GM12878 (cell line): ENCODE results near the gene PCDHA1. TPM values are rescaled to one million over a fixed set of nuclear protein-coding genes. Genes with fewer than 3 reads are reported as not detected.

Experiments used
- ATAC-seq: fragments of 200-7000 bp; cut with Tn5 transposase; 3 replicates; pipeline ENCODE4 v1.9.1; 2020; ENCODE audit warnings: mild to moderate bottlenecking, moderate library complexity
- BruUV-seq: library from RNA; stranded (reverse); fragments of 400-500 nt; replicated peaks from 2 replicates; lab custom pipeline; 2021; lab: Mats Ljungman, UMichigan
- CTCF ChIA-PET: fragments of 300-600 bp; sonication (Branson Sonifier 250); formaldehyde crosslinking; extraction: SDS; loops from one replicate; lab custom pipeline; 2021; ENCODE audit warnings: inconsistent platforms; lab: Yijun Ruan, JAX
- POLR2A ChIA-PET: fragments of 350-600 bp; formaldehyde crosslinking; extraction: SDS; loops from one replicate; lab custom pipeline; 2021; ENCODE audit warnings: inconsistent platforms; lab: Charles Lee
- RAD21 ChIA-PET: fragments of 300-600 bp; sonication (Branson Sonifier 250); formaldehyde crosslinking; loops from one replicate; lab custom pipeline; 2023; ENCODE audit warnings: antibody characterized with exemption; ENCODE audit not compliant: unreplicated experiment; lab: Charles Lee
- SMC1A ChIA-PET: fragments of 300-600 bp; sonication (Branson Sonifier 250); formaldehyde crosslinking; loops from one replicate; lab custom pipeline; 2023; ENCODE audit not compliant: unreplicated experiment, uncharacterized antibody; lab: Charles Lee
- DNase-seq: peaks from one replicate; pipeline ENCODE4 v3.0.0-alpha.2; 2011; ENCODE audit warnings: low read depth, low spot score
- FAIRE-seq: peaks from 3 replicates; lab custom pipeline; 2011; peaks lifted over from hg19 to GRCh38; lab: Jason Lieb, UNC
- H2AFZ ChIP-seq: 2 replicates; pipeline ENCODE4 v1.6.0; 2011; ENCODE audit warnings: low read depth, low read length, control low read depth; ENCODE audit not compliant: control insufficient read depth
- H3K27ac ChIP-seq: 2 replicates; pipeline ENCODE4 v1.5.1; 2011; ENCODE audit warnings: control low read depth; ENCODE audit not compliant: control insufficient read depth, insufficient read depth
- H3K27me3 ChIP-seq, 2 experiments: replicated peaks in 1 of 2; 2 replicates each; pipeline versions ENCODE4 v1.6.0 to v1.6.1; 2011; ENCODE audit warnings: low read length in 1 of 2; ENCODE audit not compliant: control insufficient read depth in 2 of 2, insufficient read depth in 2 of 2
- H3K36me3 ChIP-seq, 2 experiments: 2 replicates each; pipeline ENCODE4 v1.5.1; 2011; ENCODE audit warnings: low read length in 1 of 2; ENCODE audit not compliant: control insufficient read depth in 2 of 2, insufficient read depth in 2 of 2
- H3K4me1 ChIP-seq: 2 replicates; pipeline ENCODE4 v1.6.1; 2011; ENCODE audit warnings: mild to moderate bottlenecking, low read length, moderate library complexity, mixed read lengths; ENCODE audit not compliant: control insufficient read depth, insufficient read depth
- H3K4me2 ChIP-seq: 2 replicates; pipeline ENCODE4 v1.6.0; 2011; ENCODE audit warnings: control low read depth; ENCODE audit not compliant: control insufficient read depth, insufficient read depth
- H3K4me3 ChIP-seq: fragments of 200-600 bp; sonication (generic); 2 replicates; pipeline ENCODE4 v1.5.1; 2016
- H3K79me2 ChIP-seq: 2 replicates; pipeline ENCODE4 v1.6.0; 2011; ENCODE audit warnings: low read length; ENCODE audit not compliant: control insufficient read depth, insufficient read depth
- H3K9ac ChIP-seq: 2 replicates; pipeline ENCODE4 v1.8.0; 2011; ENCODE audit warnings: low read length, control low read depth, mixed read lengths; ENCODE audit not compliant: control insufficient read depth, insufficient read depth
- H3K9me3 ChIP-seq: replicated peaks from 3 replicates; pipeline ENCODE4 v1.5.1; 2011; ENCODE audit warnings: mild to moderate bottlenecking, low read length; ENCODE audit not compliant: control insufficient read depth, insufficient read depth
- H4K20me1 ChIP-seq: 2 replicates; pipeline ENCODE4 v1.6.0; 2011; ENCODE audit not compliant: control insufficient read depth, insufficient read depth
- CHD2 ChIP-seq: IDR thresholded peaks from 2 replicates; pipeline ENCODE4 v1.6.1; 2011; ENCODE audit warnings: low read depth, low read length, improper control_type of control experiment, borderline replicate concordance
- FOXM1 ChIP-seq: IDR thresholded peaks from 2 replicates; pipeline ENCODE4 v1.6.1; 2012; ENCODE audit warnings: low read depth, mild to moderate bottlenecking, inconsistent platforms, low read length, moderate library complexity
- KAT2A ChIP-seq: conservative IDR thresholded peaks from 2 replicates; pipeline ENCODE4 v1.6.1; 2011; ENCODE audit warnings: low read depth, low read length; ENCODE audit not compliant: control insufficient read depth
- MYC ChIP-seq: IDR thresholded peaks from 2 replicates; pipeline ENCODE4 v1.6.1; 2011; ENCODE audit warnings: mild to moderate bottlenecking, low read length, moderate library complexity, inconsistent platforms; ENCODE audit not compliant: insufficient read depth, insufficient replicate concordance, insufficient read length, severe bottlenecking
- NFIC ChIP-seq: IDR thresholded peaks from 2 replicates; pipeline ENCODE4 v1.6.1; 2012; ENCODE audit warnings: low read depth, mild to moderate bottlenecking, inconsistent platforms, low read length, moderate library complexity
- NFYB ChIP-seq: IDR thresholded peaks from 2 replicates; pipeline ENCODE4 v1.6.1; 2011; ENCODE audit warnings: low read depth, mild to moderate bottlenecking, low read length, improper control_type of control experiment, moderate library complexity; ENCODE audit not compliant: insufficient read depth
- NR2C1 ChIP-seq: fragments of 450-650 bp; IDR thresholded peaks from 2 replicates; pipeline ENCODE4 v1.6.1; 2017; ENCODE audit warnings: antibody characterized with exemption, mild to moderate bottlenecking, moderate library complexity
- PAX8 ChIP-seq: fragments of 450-650 bp; IDR thresholded peaks from 2 replicates; pipeline ENCODE4 v1.6.1; 2017; ENCODE audit warnings: mild to moderate bottlenecking, moderate library complexity
- SMC3 ChIP-seq: IDR thresholded peaks from 2 replicates; pipeline ENCODE4 v1.6.1; 2011; ENCODE audit warnings: low read length, improper control_type of control experiment, borderline replicate concordance
- TCF3 ChIP-seq: IDR thresholded peaks from 2 replicates; pipeline ENCODE4 v1.6.1; 2012; ENCODE audit warnings: low read depth, mild to moderate bottlenecking, low read length, borderline replicate concordance; ENCODE audit not compliant: insufficient read depth
- WGBS: methylation state at CpG from one replicate; pipeline ENCODE4 v1.1.6; 2016; ENCODE audit warnings: low lambda C conversion rate; ENCODE audit not compliant: insufficient replicate concordance, insufficient coverage; ENCODE audit errors: missing lambda C conversion rate; 5-methylcytosine and 5-hydroxymethylcytosine counted together
- in situ Hi-C: fragments of 300-500 bp; cut with MboI; formaldehyde crosslinking; loops from 9 replicates; pipeline ENCODE4 v1.14.3; 2018; ENCODE audit warnings: mixed read lengths
- intact Hi-C: fragments of 100-400 bp; cut with micrococcal nuclease; formaldehyde crosslinking; loops from one replicate; pipeline ENCODE4 v1.14.2; 2022; ENCODE audit not compliant: unreplicated experiment
- polyA plus RNA-seq, 11 experiments: library from polyadenylated mRNA; depleted of rRNA in 4 of 11; unstranded in 6 of 11; stranded (reverse) in 5 of 11; fragments of >200 nt; fragmentation: Nextera tagmentation in 4 of 11; fragmentation: Illumina TruSeq in 1 of 11; extraction: Ambion mirVana in 4 of 11; extraction: Trizol in 1 of 11; gene quantifications; 1 replicate in 1 of 11; 2 replicates in 10 of 11; pipeline versions ENCODE4 v1.2.1 to v1.2.3, GENCODE V29; 2011 to 2016; ENCODE audit warnings: inconsistent platforms in 2 of 11, missing spikeins in 2 of 11, low read depth in 1 of 11
- total RNA-seq, 4 experiments: library from RNA; depleted of rRNA in 3 of 4; stranded (reverse); fragments of >200 nt in 3 of 4; fragmentation: Illumina TruSeq in 1 of 4; extraction: Trizol in 1 of 4; gene quantifications; 2 replicates each; pipeline versions ENCODE4 v1.2.1 to v1.2.3, GENCODE V29; 2013 to 2021

PCDHA1 gene
- total and polyA plus RNA-seq, 10 of the 15 experiments (the other 5 are each of a cell fraction or from before 2014, with no cell fraction given) = 0.03 TPM; not detected in 9

GRCh38 chr5:140988608-140989007, 202.7 kb downstream of the PCDHA1 start:
- ChIA-PET SMC1A (no interaction called here), POLR2A (no interaction called here), RAD21 (no interaction called here), CTCF (no interaction called here)
- Histone ChIP-seq H3K27ac (no peak overlapping the region), H3K4me2 (no peak overlapping the region), H3K9ac (no peak overlapping the region), H3K4me1 (no peaks in the 10 kb centered on the region)
- ATAC-seq = no peak
- TF ChIP-seq CHD2 (no peak), NFYB (no peak), FOXM1 (no peak), PAX8 (no peak), NFIC (no peak), MYC (no peak), KAT2A (no peak), TCF3 (no peak), NR2C1 (no peak), SMC3 (no peak)
- TF ChIP-seq, all 136 proteins: peak for 0
- intact Hi-C loops (no loop called here), in situ Hi-C loops (no loop called here)
- Histone ChIP-seq H2AFZ (no peak overlapping the region), H4K20me1 (no peaks in the 10 kb centered on the region), H3K36me3 (no peaks in the 10 kb centered on the region), H3K27me3 (no peaks in the 10 kb centered on the region), H3K4me3 (no peak overlapping the region), H3K79me2 (no peaks in the 10 kb centered on the region), H3K9me3 (no peaks in the 10 kb centered on the region)
- DNase-seq (no peak), FAIRE-seq (no peak)
- WGBS = 20% methylated on average over 5 of the region's 5 CpGs
- no TSS peak for BruUV-seq
